Endothelial cell of umbilical vein (primary cell): Measurements from ENCODE around the gene C6orf136. TPM values are rescaled to one million over a fixed set of nuclear protein-coding genes. Genes with fewer than 3 reads are reported as not detected.

ENCODE experiments used
- BruUV-seq: library from RNA; stranded (reverse); fragments of 400-500 nt; replicated peaks from 2 replicates; lab custom pipeline; 2021; lab: Mats Ljungman, UMichigan
- CTCF ChIA-PET: fragments of 300-600, 350-600 bp; sonication (Branson Sonifier 250); formaldehyde crosslinking; loops from one replicate; lab custom pipeline; 2021; ENCODE audit warnings: antibody characterized with exemption, inconsistent platforms; lab: Charles Lee
- POLR2A ChIA-PET: fragments of 300-600, 350-600 bp; sonication (Branson Sonifier 250); formaldehyde crosslinking; loops from one replicate; lab custom pipeline; 2021; ENCODE audit warnings: antibody characterized with exemption, inconsistent platforms; lab: Charles Lee
- DNase-seq: peaks from one replicate; pipeline ENCODE4 v3.0.0-alpha.2; 2011; ENCODE audit warnings: low read depth, low spot score
- FAIRE-seq: peaks from 2 replicates; lab custom pipeline; 2011; peaks lifted over from hg19 to GRCh38; lab: Jason Lieb, UNC
- H2AFZ ChIP-seq: 2 replicates; pipeline ENCODE4 v1.6.0; 2012; ENCODE audit warnings: low read depth, low read length, control low read depth, inconsistent platforms
- H3K27ac ChIP-seq: 2 replicates; pipeline ENCODE4 v1.5.1; 2011; ENCODE audit warnings: low read depth, mild to moderate bottlenecking, control low read depth, low read length, moderate library complexity; ENCODE audit not compliant: insufficient read depth
- H3K27me3 ChIP-seq, 2 experiments: 2 replicates each; pipeline versions ENCODE4 v1.6.0 to v1.6.1; 2011; ENCODE audit warnings: low read length in 2 of 2, mixed read lengths in 1 of 2; ENCODE audit not compliant: control insufficient read depth in 2 of 2, insufficient read depth in 2 of 2
- H3K36me3 ChIP-seq, 2 experiments: 2 replicates in 1 of 2; 3 replicates in 1 of 2; pipeline ENCODE4 v1.5.1; 2011; ENCODE audit warnings: low read length in 2 of 2, mild to moderate bottlenecking in 1 of 2, moderate library complexity in 1 of 2; ENCODE audit not compliant: control insufficient read depth in 2 of 2, insufficient read depth in 2 of 2; ENCODE audit errors: extremely low read depth in 1 of 2
- H3K4me1 ChIP-seq: 3 replicates; pipeline ENCODE4 v1.5.1; 2011; ENCODE audit warnings: mild to moderate bottlenecking, low read length; ENCODE audit not compliant: control insufficient read depth, insufficient read depth; ENCODE audit errors: extremely low read depth
- H3K4me2 ChIP-seq: 2 replicates; pipeline ENCODE4 v1.6.1; 2011; ENCODE audit warnings: low read length, control low read depth, mixed read lengths; ENCODE audit not compliant: insufficient read depth
- H3K4me3 ChIP-seq, 3 experiments: fragments of 200-600 bp in 1 of 3; sonication (generic), shearing (Covaris generic) in 1 of 3; replicated peaks in 1 of 3; 2 replicates each; pipeline ENCODE4 v1.5.1; 2011 to 2016; ENCODE audit warnings: control low read depth in 3 of 3, low read length in 3 of 3, mild to moderate bottlenecking in 2 of 3, inconsistent platforms in 1 of 3, low read depth in 1 of 3, moderate library complexity in 1 of 3; ENCODE audit not compliant: insufficient read depth in 1 of 3
- H3K79me2 ChIP-seq: 2 replicates; pipeline ENCODE4 v1.6.0; 2012; ENCODE audit warnings: low read length, inconsistent platforms; ENCODE audit not compliant: control insufficient read depth, insufficient read depth
- H3K9ac ChIP-seq: replicated peaks from 2 replicates; pipeline ENCODE3; 2011; ENCODE audit warnings: low read length, control low read depth; ENCODE audit not compliant: insufficient read depth; ENCODE audit errors: extremely low read depth
- H3K9me1 ChIP-seq: replicated peaks from 3 replicates; pipeline ENCODE4 v1.6.0; 2011; ENCODE audit warnings: mild to moderate bottlenecking, low read length; ENCODE audit not compliant: control insufficient read depth, insufficient read depth; ENCODE audit errors: extremely low read depth
- H3K9me3 ChIP-seq: replicated peaks from 2 replicates; pipeline ENCODE4 v1.5.1; 2012; ENCODE audit warnings: low read length, inconsistent platforms; ENCODE audit not compliant: control insufficient read depth, insufficient read depth
- H4K20me1 ChIP-seq: replicated peaks from 2 replicates; pipeline ENCODE3; 2011; ENCODE audit warnings: mild to moderate bottlenecking, low read length; ENCODE audit not compliant: control insufficient read depth, insufficient read depth; ENCODE audit errors: extremely low read depth
- CTCF ChIP-seq, 2 donors: IDR thresholded peaks; 1 replicate in 1 of 2; 2 replicates in 1 of 2; pipeline ENCODE4 v1.5.1; 2011; ENCODE audit warnings: low read length in 2 of 2, mild to moderate bottlenecking in 2 of 2, moderate library complexity in 2 of 2, control low read depth in 1 of 2, inconsistent platforms in 1 of 2, low read depth in 1 of 2; ENCODE audit not compliant: insufficient read depth in 1 of 2; ENCODE audit errors: extremely low read depth in 1 of 2
- EZH2 ChIP-seq: IDR thresholded peaks from 2 replicates; pipeline ENCODE4 v1.6.1; 2012; ENCODE audit warnings: borderline replicate concordance, low read depth, mild to moderate bottlenecking, moderate library complexity, low read length, inconsistent platforms; ENCODE audit not compliant: severe bottlenecking
- FOS ChIP-seq: IDR thresholded peaks from 2 replicates; pipeline ENCODE4 v1.6.1; 2011; ENCODE audit warnings: mild to moderate bottlenecking, low read length, moderate library complexity, borderline replicate concordance; ENCODE audit not compliant: insufficient read depth
- GATA2 ChIP-seq: IDR thresholded peaks from 2 replicates; pipeline ENCODE4 v1.7.0; 2011; ENCODE audit warnings: low read depth, mild to moderate bottlenecking, moderate library complexity, mixed read lengths, low read length; ENCODE audit not compliant: insufficient read length, insufficient read depth
- JUN ChIP-seq: IDR thresholded peaks from 2 replicates; pipeline ENCODE4 v1.6.1; 2011; ENCODE audit warnings: borderline replicate concordance, low read depth; ENCODE audit not compliant: insufficient read length, insufficient read depth
- MYC ChIP-seq: IDR thresholded peaks from one replicate; pipeline ENCODE4 v1.6.1; 2011; ENCODE audit warnings: mild to moderate bottlenecking, low read depth, low read length
- POLR2A ChIP-seq: IDR thresholded peaks from 2 replicates; pipeline ENCODE4 v1.6.1; 2012; ENCODE audit warnings: low read depth, mild to moderate bottlenecking, control low read depth, low read length
- POLR2AphosphoS5 ChIP-seq: IDR thresholded peaks from 2 replicates; pipeline ENCODE4 v1.6.1; 2012; ENCODE audit warnings: low read depth, mild to moderate bottlenecking, control low read depth, low read length, moderate library complexity; ENCODE audit not compliant: insufficient read depth
- dilution Hi-C: fragments of 300-500 bp; cut with MboI; formaldehyde crosslinking; loops from one replicate; pipeline ENCODE4 v1.15.0; 2019; ENCODE audit warnings: low sequenced_read_pairs; ENCODE audit not compliant: extremely low pct_ligation_motif_present
- intact Hi-C: fragments of 100-400 bp; cut with micrococcal nuclease; formaldehyde crosslinking; loops from one replicate; pipeline ENCODE4 v1.10.0; 2022
- polyA plus RNA-seq, 4 experiments: library from polyadenylated mRNA; depleted of rRNA in 3 of 4; stranded (reverse) in 3 of 4; unstranded in 1 of 4; fragments of >200 nt; gene quantifications; 2 replicates each; pipeline versions ENCODE4 v1.2.1 to v1.2.3, GENCODE V29; 2011 to 2012; ENCODE audit warnings: missing spikeins in 1 of 4
- total RNA-seq: library from RNA; stranded (reverse); gene quantifications from 2 replicates; pipeline ENCODE4 v1.2.3, GENCODE V29; 2021
- TF ChIP-seq, protein P1 (sequence below): IDR thresholded peaks from 2 replicates; pipeline ENCODE4 v1.6.1; 2011; ENCODE audit not compliant: insufficient read depth, insufficient read length

C6orf136 gene
- total and polyA plus RNA-seq, 2 donors (not counting 3 experiments of a cell fraction or from before 2014, with no cell fraction given): 19.1 to 21.0 TPM

DNA sequence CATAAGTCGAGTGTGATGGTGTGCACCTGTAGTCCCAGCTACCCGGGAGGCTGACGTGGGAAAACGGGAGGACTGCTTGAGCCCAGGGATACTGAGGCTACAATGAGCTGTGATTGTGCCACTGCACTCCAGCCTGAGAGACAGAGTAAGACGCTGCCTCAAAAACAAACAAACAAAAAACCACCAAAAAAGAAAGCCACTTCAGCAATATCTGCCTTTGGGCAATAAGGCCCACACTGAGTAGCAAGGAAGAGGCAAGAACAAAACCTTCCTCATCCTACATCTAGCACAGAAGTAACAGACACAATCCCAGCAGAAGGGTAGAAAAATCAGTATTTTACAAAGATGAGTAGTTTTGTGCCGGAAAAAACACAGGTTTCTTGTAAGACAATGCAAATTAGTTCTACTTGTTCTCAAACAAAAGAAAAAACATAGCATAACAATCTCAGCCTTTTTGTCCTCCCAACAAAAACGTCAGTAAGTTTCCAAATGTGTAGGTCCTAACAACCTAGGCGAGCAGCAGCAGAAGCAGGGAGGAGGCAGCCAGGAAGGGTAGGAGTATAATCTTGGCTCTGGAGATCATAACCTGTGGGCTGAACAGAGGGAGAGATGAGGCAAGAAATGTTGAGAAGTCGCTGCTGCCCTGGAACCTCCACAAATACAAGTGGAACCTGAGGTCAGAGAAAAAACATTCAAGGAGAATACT is 35.6 kb upstream of the C6orf136 start:
- dilution Hi-C loops (no loop called here), intact Hi-C loops (loop anchor here (5.0 kb wide), 1 partner anchor 129 kb away; no protein-coding TSS in a partner anchor)
- FAIRE-seq (no peak), DNase-seq (no peak)
- Histone ChIP-seq H3K4me2 (no peak overlapping the region), H2AFZ (no peak overlapping the region), H3K4me1 (peaks cover 16% of the 10 kb centered on the region), H3K9me3 (no peaks in the 10 kb centered on the region), H3K9ac (no peak overlapping the region), H3K27ac (no peak overlapping the region), H3K9me1 (no peaks in the 10 kb centered on the region), H3K27me3 (no peaks in the 10 kb centered on the region), H3K4me3 (no peak overlapping the region), H4K20me1 (no peaks in the 10 kb centered on the region), H3K79me2 (peaks cover 21% of the 10 kb centered on the region), H3K36me3 (peaks cover 17 to 18% of the 10 kb centered on the region in 2 experiments)
- no TSS peak for BruUV-seq
- CTCF ChIA-PET: interaction anchor here (0.6 to 4.5 kb wide), 9 partner anchors 11 to 129 kb away, joined by 3 to 47 read pairs (median 4); no protein-coding TSS in a partner anchor
- TF ChIP-seq FOS (no peak), JUN (no peak), MYC (no peak), EZH2 (no peak), POLR2AphosphoS5 (no peak), POLR2A (no peak), CTCF (IDR thresholded peaks at IDR 0.05; ENCODE audit: extremely low read depth in 1 of 2, insufficient read depth in 1 of 2, low read depth in 1 of 2, low read length in 2 of 2) (no peak), GATA2 (no peak)
- TF ChIP-seq, protein P1, sequence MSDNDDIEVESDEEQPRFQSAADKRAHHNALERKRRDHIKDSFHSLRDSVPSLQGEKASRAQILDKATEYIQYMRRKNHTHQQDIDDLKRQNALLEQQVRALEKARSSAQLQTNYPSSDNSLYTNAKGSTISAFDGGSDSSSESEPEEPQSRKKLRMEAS: no peak
- POLR2A ChIA-PET: interaction anchor here (1.6 to 4.1 kb wide), 2 partner anchors 12 to 129 kb away, joined by 5 to 63 read pairs; no protein-coding TSS in a partner anchor
